ENCODE measurements around the gene SARS2.

Gene SARS2

DNA sequence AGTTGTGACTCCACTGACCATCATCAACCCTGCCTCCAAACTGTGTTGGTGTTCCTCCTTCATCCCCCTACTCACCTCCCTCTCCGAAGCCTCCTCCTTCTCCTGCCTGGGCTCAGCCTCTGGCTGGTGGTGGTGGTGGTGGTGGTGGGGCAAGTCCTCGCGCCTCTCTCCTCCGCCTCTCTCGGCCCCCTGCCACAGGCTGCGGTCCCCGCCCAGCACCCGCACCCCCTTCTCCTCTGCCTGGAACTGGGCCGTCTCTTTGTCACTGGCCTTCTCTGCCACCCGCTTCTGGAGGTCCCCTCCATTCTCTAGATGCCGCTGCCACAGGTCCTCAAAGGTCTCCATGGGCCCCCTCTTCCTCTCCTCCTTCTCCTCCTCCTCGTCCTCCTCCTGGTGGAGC lies 20.1 kb downstream of the SARS2 start:
- H3K36me3 ChIP-seq (ENCODE audit: insufficient read depth, low read length), result peaks cover 31% of the 10 kb centered on the region
- no peak overlapping the region for H3K27ac ChIP-seq (ENCODE audit: low read depth, low read length, poor library complexity, severe bottlenecking)
- no peaks in the 10 kb centered on the region for H3K4me1 ChIP-seq (ENCODE audit: insufficient read depth, low read length, severe bottlenecking)
- H2AFZ ChIP-seq (ENCODE audit: low read length), result no peak overlapping the region
- H3K79me2 ChIP-seq (ENCODE audit: insufficient read depth, low read length), result no peaks in the 10 kb centered on the region
- no peak overlapping the region for H3K4me3 ChIP-seq (ENCODE audit: low read depth, low read length, poor library complexity, severe bottlenecking)
- no peak for TF ChIP-seq EZH2 (IDR thresholded peaks at IDR 0.05; ENCODE audit: borderline replicate concordance, low read length)
- TF ChIP-seq, protein P1, sequence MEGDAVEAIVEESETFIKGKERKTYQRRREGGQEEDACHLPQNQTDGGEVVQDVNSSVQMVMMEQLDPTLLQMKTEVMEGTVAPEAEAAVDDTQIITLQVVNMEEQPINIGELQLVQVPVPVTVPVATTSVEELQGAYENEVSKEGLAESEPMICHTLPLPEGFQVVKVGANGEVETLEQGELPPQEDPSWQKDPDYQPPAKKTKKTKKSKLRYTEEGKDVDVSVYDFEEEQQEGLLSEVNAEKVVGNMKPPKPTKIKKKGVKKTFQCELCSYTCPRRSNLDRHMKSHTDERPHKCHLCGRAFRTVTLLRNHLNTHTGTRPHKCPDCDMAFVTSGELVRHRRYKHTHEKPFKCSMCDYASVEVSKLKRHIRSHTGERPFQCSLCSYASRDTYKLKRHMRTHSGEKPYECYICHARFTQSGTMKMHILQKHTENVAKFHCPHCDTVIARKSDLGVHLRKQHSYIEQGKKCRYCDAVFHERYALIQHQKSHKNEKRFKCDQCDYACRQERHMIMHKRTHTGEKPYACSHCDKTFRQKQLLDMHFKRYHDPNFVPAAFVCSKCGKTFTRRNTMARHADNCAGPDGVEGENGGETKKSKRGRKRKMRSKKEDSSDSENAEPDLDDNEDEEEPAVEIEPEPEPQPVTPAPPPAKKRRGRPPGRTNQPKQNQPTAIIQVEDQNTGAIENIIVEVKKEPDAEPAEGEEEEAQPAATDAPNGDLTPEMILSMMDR (IDR thresholded peaks at IDR 0.05; ENCODE audit: low read length), result no peak
- no peak overlapping the region for H3K4me2 ChIP-seq (ENCODE audit: low read length)
- no peaks in the 10 kb centered on the region for H3K9me3 ChIP-seq (ENCODE audit: low read length)
- H4K20me1 ChIP-seq (ENCODE audit: insufficient read depth, low read length), result no peaks in the 10 kb centered on the region
- no peaks in the 10 kb centered on the region for H3K9me2 ChIP-seq (ENCODE audit: low read depth, low read length)
- no peak overlapping the region for H3K9ac ChIP-seq (ENCODE audit: low read length)
- no peaks in the 10 kb centered on the region for H3K27me3 ChIP-seq (ENCODE audit: insufficient read depth, low read length)
- H3F3A ChIP-seq (ENCODE audit: insufficient read depth, low read length), result no peaks in the 10 kb centered on the region

DNA sequence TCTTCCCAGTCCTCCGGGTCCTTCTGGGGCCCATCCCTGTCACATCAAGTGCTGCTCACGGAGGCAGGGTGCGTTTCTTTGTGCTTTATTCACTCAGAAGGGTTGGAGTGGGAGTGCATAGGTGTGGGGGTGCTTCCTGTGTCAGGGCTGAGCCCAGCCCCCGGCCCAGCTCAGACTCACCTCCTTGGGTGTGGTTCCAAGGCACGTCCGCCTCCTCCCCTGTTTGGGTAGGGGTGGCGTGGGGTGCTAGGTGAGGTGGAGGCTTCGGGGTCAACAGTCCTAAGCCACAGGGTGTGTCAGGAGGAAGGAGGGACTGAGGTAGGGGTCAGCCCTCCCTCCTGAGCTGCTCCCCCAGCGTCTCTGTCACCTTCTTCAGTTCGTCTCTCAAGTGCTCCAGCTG lies 21.7 kb downstream of the SARS2 start:
- no peaks in the 10 kb centered on the region for H3K27me3 ChIP-seq (ENCODE audit: insufficient read depth, low read length)
- H3K9me2 ChIP-seq (ENCODE audit: low read depth, low read length), result no peaks in the 10 kb centered on the region
- no peak overlapping the region for H3K9ac ChIP-seq (ENCODE audit: low read length)
- no peak overlapping the region for H2AFZ ChIP-seq (ENCODE audit: low read length)
- no peaks in the 10 kb centered on the region for H4K20me1 ChIP-seq (ENCODE audit: insufficient read depth, low read length)
- no peak overlapping the region for H3K4me2 ChIP-seq (ENCODE audit: low read length)
- no peaks in the 10 kb centered on the region for H3K79me2 ChIP-seq (ENCODE audit: insufficient read depth, low read length)
- H3K4me3 ChIP-seq (ENCODE audit: low read depth, low read length, poor library complexity, severe bottlenecking), result no peak overlapping the region
- H3K9me3 ChIP-seq (ENCODE audit: low read length), result no peaks in the 10 kb centered on the region
- TF ChIP-seq, protein P1 (IDR thresholded peaks at IDR 0.05; ENCODE audit: low read length), result no peak
- TF ChIP-seq EZH2 (IDR thresholded peaks at IDR 0.05; ENCODE audit: borderline replicate concordance, low read length), result no peak
- H3K36me3 ChIP-seq (ENCODE audit: insufficient read depth, low read length), result peaks cover 45% of the 10 kb centered on the region
- no peak overlapping the region for H3K27ac ChIP-seq (ENCODE audit: low read depth, low read length, poor library complexity, severe bottlenecking)
- no peaks in the 10 kb centered on the region for H3K4me1 ChIP-seq (ENCODE audit: insufficient read depth, low read length, severe bottlenecking)
- no peaks in the 10 kb centered on the region for H3F3A ChIP-seq (ENCODE audit: insufficient read depth, low read length)

DNA sequence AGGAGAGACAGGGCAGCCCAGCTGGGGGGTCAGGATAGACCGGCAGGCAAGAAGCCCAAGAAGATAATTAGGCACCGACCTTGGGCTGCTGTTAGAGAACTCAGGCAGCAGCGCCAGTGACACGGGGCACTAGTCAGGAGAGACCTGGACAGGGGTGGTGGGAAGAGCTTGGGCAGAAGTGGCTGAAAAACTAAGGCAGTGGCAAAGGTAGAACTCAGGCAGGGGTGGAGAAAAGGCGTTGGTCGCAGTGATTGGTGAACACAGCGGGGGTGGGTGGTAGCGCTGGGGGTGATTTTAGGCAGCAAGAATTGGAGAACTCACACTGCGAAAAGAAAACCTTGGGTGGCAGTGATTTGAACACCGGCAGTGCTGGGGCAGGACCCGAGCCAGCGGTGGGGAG lies 22.9 kb downstream of the SARS2 start:
- Histone ChIP-seq H3K9ac (ENCODE audit: low read length) (no peak overlapping the region), H3K27ac (ENCODE audit: low read depth, low read length, poor library complexity, severe bottlenecking) (no peak overlapping the region), H3K36me3 (ENCODE audit: insufficient read depth, low read length) (peaks cover 45% of the 10 kb centered on the region), H3K9me3 (ENCODE audit: low read length) (no peaks in the 10 kb centered on the region), H3K4me1 (ENCODE audit: insufficient read depth, low read length, severe bottlenecking) (no peaks in the 10 kb centered on the region), H3K9me2 (ENCODE audit: low read depth, low read length) (no peaks in the 10 kb centered on the region), H3K27me3 (ENCODE audit: insufficient read depth, low read length) (no peaks in the 10 kb centered on the region), H3K79me2 (ENCODE audit: insufficient read depth, low read length) (no peaks in the 10 kb centered on the region), H2AFZ (ENCODE audit: low read length) (no peak overlapping the region), H4K20me1 (ENCODE audit: insufficient read depth, low read length) (no peaks in the 10 kb centered on the region), H3K4me3 (ENCODE audit: low read depth, low read length, poor library complexity, severe bottlenecking) (no peak overlapping the region), H3K4me2 (ENCODE audit: low read length) (no peak overlapping the region), H3F3A (ENCODE audit: insufficient read depth, low read length) (no peaks in the 10 kb centered on the region)
- TF ChIP-seq, protein P1 (IDR thresholded peaks at IDR 0.05; ENCODE audit: low read length), result no peak
- no peak for TF ChIP-seq EZH2 (IDR thresholded peaks at IDR 0.05; ENCODE audit: borderline replicate concordance, low read length)

All from OCI-LY1 (cell line).